Thyroid gland (tissue), 4 donors: Measurements from ENCODE around the gene DCAF5. TPM values are rescaled to one million over a fixed set of nuclear protein-coding genes. Genes with fewer than 3 reads are reported as not detected.
"Not testable (repeated sequence)": the region's sequence is repeated elsewhere in the genome, so short reads cannot be mapped to it uniquely, and the experiment has no call there.

Experiments used
- DNase-seq, 2 donors: peaks; one replicate each; pipeline ENCODE4 v3.0.0-alpha.2; 2019
- H3K27ac ChIP-seq, 3 donors: fragments of 200-600 bp; sonication (generic); 1 replicate in 2 of 3; 2 replicates in 1 of 3; pipeline ENCODE4 v1.5.1; 2016 to 2019; ENCODE audit warnings: mild to moderate bottlenecking in 1 of 3, moderate library complexity in 1 of 3
- H3K27me3 ChIP-seq: fragments of 200-600 bp; sonication (generic); one replicate; pipeline ENCODE4 v1.5.1; 2019
- H3K36me3 ChIP-seq, 2 donors: fragments of 200-600 bp; sonication (generic); one replicate each; pipeline ENCODE4 v1.5.1; 2016 to 2019
- H3K4me1 ChIP-seq, 2 donors: fragments of 200-600 bp; sonication (generic); one replicate each; pipeline ENCODE4 v1.5.1; 2017 to 2019
- H3K4me3 ChIP-seq, 3 donors: fragments of 200-600 bp; sonication (generic); replicated peaks in 1 of 3; 1 replicate in 2 of 3; 2 replicates in 1 of 3; pipeline ENCODE4 v1.5.1; 2016; ENCODE audit warnings: mild to moderate bottlenecking in 1 of 3
- H3K9me3 ChIP-seq: fragments of 200-600 bp; sonication (generic); one replicate; pipeline ENCODE4 v1.5.1; 2017
- POLR2A ChIP-seq, 2 donors: fragments of 450-650 bp; IDR thresholded peaks; one replicate each; pipeline ENCODE4 v1.6.1; 2017; ENCODE audit warnings: antibody characterized with exemption in 2 of 2, mild to moderate bottlenecking in 2 of 2, moderate library complexity in 1 of 2
- WGBS, 2 donors: methylation state at CpG; one replicate each; pipeline ENCODE4 v1.1.5; 2017; 5-methylcytosine and 5-hydroxymethylcytosine counted together
- intact Hi-C: fragments of 100-400 bp; cut with DNase I; formaldehyde crosslinking; loops from one replicate; pipeline ENCODE4 v1.15.1; 2023
- total RNA-seq, 4 donors: library from RNA; depleted of rRNA; stranded (reverse); fragments of >200 nt; gene quantifications; one replicate each; pipeline ENCODE4 v1.2.3, GENCODE V29; 2016
- TF ChIP-seq, protein P1 (sequence below), 6 experiments: fragments of 200-600 bp in 3 of 6; fragments of 450-650 bp in 3 of 6; sonication (generic) in 3 of 6; IDR thresholded peaks; one replicate each; pipeline ENCODE4 v1.5.1; 2016 to 2019; ENCODE audit warnings: antibody characterized with exemption in 6 of 6, mild to moderate bottlenecking in 2 of 6, inconsistent platforms in 1 of 6, moderate library complexity in 1 of 6

The DCAF5 gene
- total RNA-seq, 4 donors from 2014 or later = 36.0 to 53.6 (median 38.9) TPM

DNA sequence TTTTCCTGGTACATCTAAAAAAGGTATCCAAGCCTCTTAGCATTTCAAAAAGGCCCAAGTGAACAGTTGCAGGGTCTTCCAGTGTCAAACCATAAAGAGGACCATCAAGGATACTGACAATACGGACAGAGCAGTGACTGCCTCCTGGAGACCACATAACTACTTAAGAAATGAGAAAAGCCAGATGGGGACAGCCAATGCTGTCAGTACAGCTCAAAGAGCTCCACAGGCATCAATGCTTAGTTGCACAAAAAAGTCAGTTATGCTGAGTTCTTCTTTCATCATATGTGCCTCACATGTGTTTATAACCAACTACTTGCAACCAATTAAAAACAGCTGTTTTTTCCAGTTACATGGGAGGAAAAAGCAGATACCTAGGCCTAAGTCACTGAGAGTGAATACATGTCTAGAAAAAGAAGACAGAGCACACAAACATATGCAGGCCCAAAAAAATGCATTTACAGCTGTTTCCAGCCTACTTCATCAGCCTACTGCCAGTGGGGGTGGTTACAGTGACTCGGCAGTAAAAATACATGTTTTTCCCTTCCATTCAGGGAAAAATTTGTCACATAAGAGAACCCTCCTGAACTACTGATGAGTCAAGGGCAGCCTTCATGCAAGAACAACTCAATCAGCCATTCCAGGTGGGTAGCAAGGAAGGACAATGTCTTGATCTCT lies 84.0 kb downstream of the DCAF5 start:
- TF ChIP-seq, protein P1, sequence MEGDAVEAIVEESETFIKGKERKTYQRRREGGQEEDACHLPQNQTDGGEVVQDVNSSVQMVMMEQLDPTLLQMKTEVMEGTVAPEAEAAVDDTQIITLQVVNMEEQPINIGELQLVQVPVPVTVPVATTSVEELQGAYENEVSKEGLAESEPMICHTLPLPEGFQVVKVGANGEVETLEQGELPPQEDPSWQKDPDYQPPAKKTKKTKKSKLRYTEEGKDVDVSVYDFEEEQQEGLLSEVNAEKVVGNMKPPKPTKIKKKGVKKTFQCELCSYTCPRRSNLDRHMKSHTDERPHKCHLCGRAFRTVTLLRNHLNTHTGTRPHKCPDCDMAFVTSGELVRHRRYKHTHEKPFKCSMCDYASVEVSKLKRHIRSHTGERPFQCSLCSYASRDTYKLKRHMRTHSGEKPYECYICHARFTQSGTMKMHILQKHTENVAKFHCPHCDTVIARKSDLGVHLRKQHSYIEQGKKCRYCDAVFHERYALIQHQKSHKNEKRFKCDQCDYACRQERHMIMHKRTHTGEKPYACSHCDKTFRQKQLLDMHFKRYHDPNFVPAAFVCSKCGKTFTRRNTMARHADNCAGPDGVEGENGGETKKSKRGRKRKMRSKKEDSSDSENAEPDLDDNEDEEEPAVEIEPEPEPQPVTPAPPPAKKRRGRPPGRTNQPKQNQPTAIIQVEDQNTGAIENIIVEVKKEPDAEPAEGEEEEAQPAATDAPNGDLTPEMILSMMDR (IDR thresholded peaks at IDR 0.05) = no peak
- TF ChIP-seq POLR2A (IDR thresholded peaks at IDR 0.05) = no peak
- Histone ChIP-seq H3K27me3 (no peaks in the 10 kb centered on the region), H3K4me3 (no peak overlapping the region), H3K9me3 (no peaks in the 10 kb centered on the region), H3K4me1 (no peaks in the 10 kb centered on the region), H3K27ac (no peak overlapping the region), H3K36me3 (peaks cover 0 to 9% of the 10 kb centered on the region in 2 donors)
- intact Hi-C loops = no loop called here
- WGBS, 2 donors = 79 to 90% methylated on average over 2 of the region's 2 CpGs
- no peak for DNase-seq

DNA sequence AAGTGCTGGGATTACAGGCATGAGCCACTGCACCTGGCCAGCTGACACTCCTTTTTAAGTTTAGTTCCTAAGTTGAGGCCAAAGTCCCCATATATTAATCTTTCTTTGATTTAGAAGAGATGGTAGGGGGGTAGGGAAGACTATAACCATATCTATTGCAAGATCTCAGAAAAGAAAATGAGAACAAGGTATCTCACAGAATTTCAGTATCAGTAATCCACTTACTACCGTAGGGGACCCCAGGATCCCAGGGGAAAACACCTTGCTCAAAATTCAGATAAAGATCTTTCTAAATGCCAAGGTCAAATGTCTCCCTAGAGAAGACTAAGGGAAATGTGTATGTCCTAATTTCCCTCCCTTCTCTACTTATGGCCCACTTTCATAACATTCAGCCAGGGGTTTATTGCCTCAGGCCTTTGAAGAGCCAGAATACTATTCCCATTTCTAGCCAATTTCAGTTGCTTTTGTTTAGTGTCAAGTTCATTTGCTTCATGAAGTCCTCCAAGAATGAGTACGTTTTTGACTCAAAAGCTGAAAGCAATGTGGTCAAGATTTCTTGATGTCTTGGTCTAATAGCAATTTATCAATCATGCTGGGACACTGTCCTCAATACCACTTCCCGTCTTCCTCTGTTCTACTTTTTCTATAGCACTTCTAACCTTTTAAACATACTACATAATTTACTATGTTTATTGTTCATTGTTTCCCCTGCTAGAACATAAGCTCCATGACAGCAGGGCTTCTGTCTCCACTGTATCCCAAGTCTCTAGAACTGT lies 86.3 kb downstream of the DCAF5 start:
- Histone ChIP-seq H3K4me1 (no peaks in the 10 kb centered on the region), H3K4me3 (no peak overlapping the region), H3K9me3 (no peaks in the 10 kb centered on the region), H3K36me3 (peaks cover 2 to 4% of the 10 kb centered on the region in 2 donors), H3K27me3 (no peaks in the 10 kb centered on the region), H3K27ac (no peak overlapping the region)
- TF ChIP-seq, protein P1 (IDR thresholded peaks at IDR 0.05) = no peak
- no peak for TF ChIP-seq POLR2A (IDR thresholded peaks at IDR 0.05)
- intact Hi-C loops = no loop called here
- 90 to 93% methylated on average over 3 of the region's 3 CpGs for WGBS, 2 donors
- no peak for DNase-seq

DNA sequence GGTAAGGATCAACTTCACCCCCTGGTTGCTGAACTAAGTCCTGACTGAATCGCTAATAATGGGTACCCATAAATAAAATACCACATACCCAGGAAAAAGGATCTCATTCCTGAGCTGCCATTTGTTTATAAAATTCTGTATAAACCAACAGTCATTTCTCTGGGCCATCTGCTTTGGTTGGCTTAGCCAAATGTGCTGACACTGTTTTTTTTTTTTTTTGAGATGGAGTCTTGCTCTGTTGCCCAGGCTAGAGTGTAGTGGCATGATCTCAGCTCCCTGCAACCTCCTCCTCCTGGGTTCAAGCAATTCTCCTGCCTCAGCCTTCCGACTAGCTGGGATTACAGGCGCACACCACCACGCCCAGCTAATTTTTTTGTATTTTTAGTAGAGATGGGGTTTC lies 87.0 kb downstream of the DCAF5 start:
- 98% methylated on average over 4 of the region's 4 CpGs for WGBS, 2 donors
- H3K4me3 ChIP-seq, H3K9me3 ChIP-seq, DNase-seq, H3K27ac ChIP-seq, H3K4me1 ChIP-seq, H3K27me3 ChIP-seq, intact Hi-C loops: not testable (repeated sequence)
- peaks cover 8 to 11% of the 10 kb centered on the region in 2 donors for H3K36me3 ChIP-seq

DNA sequence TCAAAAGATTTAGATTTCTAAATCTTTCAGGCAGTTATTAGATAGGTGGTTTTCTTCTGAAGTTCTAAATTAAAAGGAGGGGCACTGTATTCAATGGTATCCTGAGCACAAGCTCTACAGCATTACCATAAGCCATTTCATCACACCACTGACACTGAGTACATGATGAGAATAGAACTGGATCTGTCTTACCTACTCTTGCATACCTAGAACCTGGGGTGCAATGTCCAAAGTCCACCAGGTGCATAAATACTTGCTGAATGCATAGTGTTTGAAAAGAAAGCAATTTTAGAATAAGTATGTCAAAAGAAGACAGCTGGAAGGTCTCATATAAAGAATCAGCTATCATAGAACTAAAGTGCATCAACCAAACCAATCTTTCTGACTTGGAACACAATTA lies 88.3 kb downstream of the DCAF5 start:
- no peaks in the 10 kb centered on the region for H3K9me3 ChIP-seq
- H3K4me1 ChIP-seq = peaks cover 0 to 6% of the 10 kb centered on the region in 2 donors
- intact Hi-C loops = no loop called here
- no peaks in the 10 kb centered on the region for H3K27me3 ChIP-seq
- H3K27ac ChIP-seq = no peak overlapping the region
- no peak for DNase-seq
- H3K36me3 ChIP-seq = peaks cover 9 to 11% of the 10 kb centered on the region in 2 donors
- TF ChIP-seq, protein P1 (IDR thresholded peaks at IDR 0.05) = no peak
- no peak for TF ChIP-seq POLR2A (IDR thresholded peaks at IDR 0.05)
- H3K4me3 ChIP-seq = no peak overlapping the region

- Histone ChIP-seq H3K4me3 (no peak overlapping the region), H3K9me3 (no peaks in the 10 kb centered on the region), H3K4me1 (peaks cover 0 to 6% of the 10 kb centered on the region in 2 donors), H3K36me3 (peaks cover 15 to 19% of the 10 kb centered on the region in 2 donors), H3K27me3 (no peaks in the 10 kb centered on the region), H3K27ac (peak overlapping the region in 1 of 3 donors; percentile 39)
- 80 to 90% methylated on average over 8 of the region's 8 CpGs for WGBS, 2 donors
- DNase-seq = no peak
- intact Hi-C loops = no loop called here
- TF ChIP-seq, protein P1 (IDR thresholded peaks at IDR 0.05) = no peak
- no peak for TF ChIP-seq POLR2A (IDR thresholded peaks at IDR 0.05)
Measured at GRCh38 chr14:69059658-69060623, 93.0 kb downstream of the DCAF5 start.
